NCI-H1417 treated with DMSO at 0.1 percent for 48 hours (cell line): ENCODE data around the gene MAN2A1.

Experiments
- DNase-seq: peaks from one replicate; lab custom pipeline; 2025; lab: John Stamatoyannopoulos, UW

MAN2A1 gene

DNA sequence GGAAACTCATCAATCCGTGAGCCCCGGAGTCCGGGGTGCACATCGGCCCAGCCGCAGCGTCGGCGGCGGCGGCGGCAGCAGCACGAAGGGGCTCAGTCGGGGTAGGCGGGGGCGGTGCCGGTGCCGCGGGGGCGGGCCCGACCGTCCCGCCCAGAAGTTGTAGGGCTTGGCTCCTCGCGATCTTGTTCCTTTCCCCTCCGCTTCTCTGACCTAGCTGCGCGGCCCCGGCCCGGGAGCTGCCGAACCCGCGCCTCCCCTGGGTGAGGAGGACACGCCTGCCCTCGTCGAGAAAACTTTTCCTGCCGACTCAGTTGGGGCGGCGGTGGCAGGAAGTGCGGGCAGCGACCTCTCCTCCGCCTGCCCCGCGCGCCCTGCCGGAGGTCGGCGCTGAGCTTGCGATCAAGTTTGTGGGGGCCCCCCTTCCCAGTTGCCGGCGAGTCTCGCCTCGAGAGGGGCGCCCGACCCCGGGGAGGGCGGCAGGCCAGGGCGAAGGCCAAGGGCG lies at the start of gene MAN2A1:
Gene MAN2A1, plus strand, starts transcription at position 188 of the 502 bp plus-strand sequence. CDS start 491 bp downstream, outside the sequence.
- no peak for DNase-seq

GRCh38 chr5:109640976-109641375 lies 48.8 kb upstream of the MAN2A1 start:
- no peak for DNase-seq

GRCh38 chr5:109643791-109644350 lies 45.9 kb upstream of the MAN2A1 start:
- no peak for DNase-seq

GRCh38 chr5:109644829-109645228 lies 44.9 kb upstream of the MAN2A1 start:
- DNase-seq = no peak

DNA sequence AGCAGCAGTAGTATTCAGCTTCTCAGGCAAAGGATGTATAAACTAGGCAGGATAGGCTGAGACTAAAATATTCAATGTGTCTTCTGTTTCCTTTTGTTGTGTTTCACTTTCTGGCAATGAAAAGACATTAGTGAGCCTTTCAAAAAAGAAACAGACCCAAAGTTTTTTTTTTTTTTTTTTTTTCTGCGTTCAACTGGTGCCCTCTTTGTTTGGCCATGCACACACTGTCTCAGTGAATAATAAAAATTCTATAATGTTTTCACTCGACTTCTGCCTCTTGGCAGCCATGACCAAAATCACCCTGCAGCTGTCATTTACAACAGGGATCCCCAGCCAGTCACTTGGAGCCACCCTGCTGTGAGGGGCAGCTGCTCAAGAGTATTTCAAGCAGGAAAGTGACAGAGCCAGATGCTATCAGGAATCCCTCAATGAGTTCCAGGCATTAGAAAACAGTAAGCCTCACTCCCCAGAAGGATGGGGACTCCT lies 44.0 kb upstream of the MAN2A1 start:
- DNase-seq = no peak

- DNase-seq = no peak
These were observed 40.4 kb upstream of the MAN2A1 start for GRCh38 chr5:109649318-109649717.

- DNase-seq = no peak
These were observed 39.2 kb upstream of the MAN2A1 start for GRCh38 chr5:109650493-109650892.

GRCh38 chr5:109652096-109652495 lies 37.6 kb upstream of the MAN2A1 start:
- DNase-seq = no peak

DNA sequence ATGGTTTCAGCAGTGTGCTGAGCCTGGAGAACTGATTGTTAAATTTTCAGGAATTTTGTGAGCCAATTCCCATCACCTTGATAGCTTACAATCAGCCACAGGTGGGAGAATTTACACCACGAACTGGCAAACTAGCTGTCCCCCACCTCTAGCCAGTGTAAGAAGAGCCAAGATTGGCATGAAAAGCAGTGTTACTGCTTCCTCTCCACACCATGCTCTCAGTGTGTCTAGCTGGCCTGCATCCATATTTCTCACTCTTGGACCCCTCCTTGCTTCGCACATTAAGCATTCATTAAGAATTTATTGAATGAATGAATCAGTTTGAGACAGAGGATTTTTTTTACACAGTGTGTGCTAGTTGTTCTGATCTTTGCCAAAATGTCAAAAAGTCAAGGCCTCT lies 36.7 kb upstream of the MAN2A1 start:
- no peak for DNase-seq

- DNase-seq = no peak
These were observed 36.0 kb upstream of the MAN2A1 start for GRCh38 chr5:109653561-109654239.

GRCh38 chr5:109654455-109654854 lies 35.3 kb upstream of the MAN2A1 start:
- DNase-seq = no peak

DNA sequence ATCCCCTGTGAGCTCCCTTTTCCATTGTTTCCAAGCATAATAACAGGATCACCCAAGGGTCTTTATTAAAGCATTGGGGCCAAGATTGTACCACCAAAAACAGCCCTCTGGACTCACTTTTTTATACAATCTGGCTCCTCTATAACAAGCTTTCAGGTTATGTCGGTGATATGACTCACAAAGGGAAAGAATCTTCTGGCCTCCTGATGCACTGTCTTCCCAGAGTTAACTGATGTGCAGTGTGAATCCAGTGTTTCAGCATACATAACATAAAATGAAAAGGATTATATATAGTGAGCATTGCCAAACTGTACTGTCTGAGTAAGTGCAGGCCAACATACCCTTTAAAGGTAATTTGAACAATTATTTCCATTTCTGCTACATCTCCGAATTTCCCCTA lies 33.9 kb upstream of the MAN2A1 start:
- DNase-seq = no peak

DNA sequence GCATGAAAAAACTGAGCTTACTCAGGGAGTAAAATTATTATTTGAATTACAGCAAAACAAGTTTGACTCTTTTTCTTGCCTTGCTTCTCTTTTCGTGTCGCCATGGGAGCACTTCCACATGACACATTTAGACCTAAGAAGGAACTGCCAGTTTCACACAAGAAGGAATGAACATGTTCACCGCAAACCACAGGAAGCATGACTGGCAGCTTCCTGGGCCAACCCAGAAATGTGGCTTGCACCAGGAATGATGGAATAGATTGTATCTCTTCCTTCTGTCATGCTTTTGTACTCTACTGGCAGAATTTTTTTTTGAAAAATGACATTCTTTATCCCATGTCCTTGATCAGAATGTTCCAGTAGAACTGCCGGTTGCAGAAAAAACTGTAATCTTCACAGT lies 32.9 kb upstream of the MAN2A1 start:
- no peak for DNase-seq

GRCh38 chr5:109659901-109660300 lies 29.8 kb upstream of the MAN2A1 start:
- no peak for DNase-seq

DNA sequence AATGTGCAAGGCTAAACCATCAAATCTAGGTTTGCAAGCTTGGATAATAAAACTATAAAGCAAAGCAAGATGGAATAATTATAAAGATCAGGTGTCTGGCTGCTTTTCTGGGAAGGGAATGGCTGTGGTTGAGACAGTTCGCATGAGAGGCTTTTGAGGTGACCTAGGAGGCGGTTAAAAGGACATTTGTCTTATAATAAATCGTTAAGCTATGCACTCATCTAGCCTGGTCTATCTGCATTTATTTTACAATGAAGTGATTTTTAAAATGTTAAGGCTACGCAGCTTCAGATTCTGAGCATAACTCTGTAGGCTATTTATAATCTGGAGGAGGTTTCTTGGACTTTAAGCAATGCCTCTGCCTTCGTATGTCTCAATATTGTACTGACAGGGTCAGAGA lies 29.4 kb upstream of the MAN2A1 start:
- DNase-seq = no peak

DNA sequence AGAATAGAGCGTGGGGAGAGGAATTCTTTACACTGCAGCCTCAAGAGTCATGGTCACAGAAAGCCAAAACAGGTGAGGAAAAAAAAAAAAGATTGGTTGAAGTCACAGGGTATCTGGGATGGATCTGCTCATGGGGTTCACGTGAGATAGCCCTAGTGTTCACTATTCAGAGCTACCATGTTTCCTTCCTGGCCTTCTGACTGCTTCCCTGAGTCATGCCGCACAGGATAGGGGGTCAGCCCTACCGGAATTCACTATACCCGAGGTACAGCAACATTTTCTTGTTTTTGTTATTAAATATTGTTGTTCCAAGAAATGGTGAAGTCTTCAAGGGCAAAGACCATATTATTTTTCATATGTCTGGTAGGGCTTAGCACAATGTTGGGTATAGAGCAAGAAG lies 21.5 kb upstream of the MAN2A1 start:
- DNase-seq = no peak

- no peak for DNase-seq
These were observed 20.9 kb upstream of the MAN2A1 start for GRCh38 chr5:109668668-109669422.

GRCh38 chr5:109669991-109670706 lies 19.6 kb upstream of the MAN2A1 start:
- DNase-seq = no peak

GRCh38 chr5:109671136-109671535 lies 18.6 kb upstream of the MAN2A1 start:
- no peak for DNase-seq

GRCh38 chr5:109674596-109674995 lies 15.1 kb upstream of the MAN2A1 start:
- no peak for DNase-seq

DNA sequence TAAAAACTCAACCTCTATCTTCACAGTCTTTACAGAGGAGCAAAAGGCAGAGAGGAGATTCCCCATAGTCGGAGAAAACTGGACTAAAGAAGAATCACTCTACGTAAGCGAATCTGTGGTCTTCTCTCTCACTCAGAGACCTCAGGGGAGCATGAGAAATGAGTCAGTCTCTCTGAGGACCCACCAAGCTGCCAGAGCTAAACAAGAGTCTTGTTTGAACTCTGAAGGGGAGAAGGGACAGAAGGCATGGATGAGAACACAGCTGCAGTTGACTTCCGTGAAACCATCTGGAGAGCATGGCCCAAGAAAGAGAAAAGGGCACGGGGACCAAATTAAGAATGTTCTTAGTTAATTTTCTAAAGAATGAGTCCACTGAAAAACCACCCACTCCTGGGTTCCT lies 12.8 kb upstream of the MAN2A1 start:
- no peak for DNase-seq

DNA sequence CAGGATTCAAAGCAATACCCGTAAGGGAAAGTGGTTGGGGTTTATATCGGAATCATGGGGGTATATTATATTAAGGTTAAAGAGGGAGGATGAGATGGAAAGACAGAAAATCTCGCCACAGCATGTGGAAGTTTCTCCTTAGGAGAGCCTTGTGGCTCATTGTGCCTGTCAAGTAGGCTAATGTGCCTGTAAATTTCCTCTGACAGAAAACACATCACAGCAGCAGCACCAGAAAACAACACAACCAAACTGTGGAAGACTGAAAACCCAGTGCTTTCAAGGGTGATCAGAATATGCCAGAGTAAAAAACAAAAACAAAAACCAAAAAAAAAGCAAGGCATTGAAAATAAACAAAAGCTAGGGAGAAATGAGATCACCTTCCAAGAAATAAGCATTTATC lies 11.3 kb upstream of the MAN2A1 start:
- DNase-seq = no peak
